Raji (cell line): Measurements from ENCODE around the gene RASAL2.

Source experiments
- POLR2A ChIP-seq: IDR thresholded peaks from 2 replicates; pipeline ENCODE4 v1.6.1; 2011; ENCODE audit warnings: low read depth, low read length, control low read depth; ENCODE audit not compliant: insufficient read depth

RASAL2 gene

DNA sequence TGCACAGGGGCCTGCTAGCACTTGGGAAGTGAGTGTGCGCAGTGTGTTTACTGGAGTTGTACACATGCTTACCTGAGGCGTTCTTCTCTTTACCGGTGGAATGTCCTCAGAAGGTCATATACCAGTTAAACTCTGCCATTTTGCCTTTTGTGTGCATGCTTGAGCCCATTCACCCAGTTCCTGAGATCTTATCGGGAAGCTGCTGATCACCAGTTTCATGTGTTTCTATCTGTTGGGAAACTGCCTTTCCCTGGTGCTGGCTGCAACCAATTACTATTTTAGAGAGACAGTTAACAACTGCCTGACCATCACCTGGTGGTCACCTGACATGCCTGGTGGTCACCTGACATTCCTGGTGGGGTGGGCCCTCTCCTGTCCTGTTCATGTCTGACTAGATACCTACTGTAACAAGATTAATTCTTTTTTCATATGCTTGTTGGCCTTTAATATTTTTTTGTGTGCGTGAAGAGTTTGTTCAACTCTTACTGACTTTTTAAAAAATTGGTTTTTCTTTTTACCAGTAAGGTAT, 137.0 kb downstream of the RASAL2 start:
- TF ChIP-seq POLR2A = no peak

DNA sequence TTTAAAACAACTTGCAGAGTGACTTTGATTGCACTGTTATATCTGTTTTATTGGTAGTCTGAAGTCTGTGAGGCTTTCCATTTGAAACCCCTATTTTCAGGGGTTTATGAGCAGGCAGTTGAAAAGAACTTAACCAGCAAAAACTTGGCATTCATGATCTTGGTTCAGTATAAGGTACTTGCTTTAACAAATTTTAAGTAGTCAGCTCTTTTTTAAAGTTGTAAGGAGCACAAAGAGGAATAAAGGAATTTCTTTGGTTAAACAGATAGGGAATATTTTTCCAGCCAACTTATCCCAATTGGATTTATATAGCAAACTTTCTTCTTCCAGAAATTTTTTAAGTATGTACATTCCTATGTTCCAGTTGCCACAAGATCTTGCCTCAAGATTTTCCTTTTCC, 138.2 kb downstream of the RASAL2 start:
- TF ChIP-seq POLR2A = no peak

DNA sequence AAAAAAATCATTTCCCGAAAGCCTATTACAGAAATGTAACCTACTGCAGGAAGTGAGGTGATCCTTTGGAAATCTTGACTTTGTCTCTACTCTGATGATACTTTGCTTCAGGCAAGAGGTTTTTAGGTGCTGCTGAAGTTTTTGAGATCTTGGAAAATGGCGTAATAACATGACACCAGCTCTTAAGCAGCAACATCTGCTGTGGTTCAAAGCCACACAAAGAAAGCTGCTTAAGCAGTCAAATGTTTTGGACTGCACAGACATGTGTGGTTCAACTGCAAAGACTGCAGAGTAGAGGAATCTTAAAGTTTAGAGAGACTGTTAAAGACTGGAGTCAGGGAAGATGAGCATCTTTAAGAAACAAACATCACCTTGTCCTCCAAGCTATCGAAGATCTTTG, 139.0 kb downstream of the RASAL2 start:
- TF ChIP-seq POLR2A = no peak

DNA sequence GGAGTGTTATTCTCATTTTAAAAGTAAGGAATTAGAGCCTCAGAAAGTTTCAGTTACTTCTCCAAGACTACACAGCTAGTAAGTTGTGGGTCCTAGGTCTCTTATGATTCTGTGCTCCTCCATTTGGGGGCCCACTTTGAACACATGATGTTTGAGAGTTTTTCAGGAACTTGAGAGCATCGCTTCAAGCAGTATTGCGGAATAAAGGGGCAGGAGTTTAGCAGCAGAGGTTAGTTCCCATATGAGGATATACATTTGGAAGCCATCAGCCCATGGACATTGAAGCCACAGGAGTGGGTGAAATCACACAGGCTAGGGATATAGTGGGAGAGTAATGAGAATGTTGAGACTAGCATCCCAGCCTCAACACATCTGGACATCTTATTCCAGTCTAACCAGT, 143.2 kb downstream of the RASAL2 start:
- TF ChIP-seq POLR2A = no peak

DNA sequence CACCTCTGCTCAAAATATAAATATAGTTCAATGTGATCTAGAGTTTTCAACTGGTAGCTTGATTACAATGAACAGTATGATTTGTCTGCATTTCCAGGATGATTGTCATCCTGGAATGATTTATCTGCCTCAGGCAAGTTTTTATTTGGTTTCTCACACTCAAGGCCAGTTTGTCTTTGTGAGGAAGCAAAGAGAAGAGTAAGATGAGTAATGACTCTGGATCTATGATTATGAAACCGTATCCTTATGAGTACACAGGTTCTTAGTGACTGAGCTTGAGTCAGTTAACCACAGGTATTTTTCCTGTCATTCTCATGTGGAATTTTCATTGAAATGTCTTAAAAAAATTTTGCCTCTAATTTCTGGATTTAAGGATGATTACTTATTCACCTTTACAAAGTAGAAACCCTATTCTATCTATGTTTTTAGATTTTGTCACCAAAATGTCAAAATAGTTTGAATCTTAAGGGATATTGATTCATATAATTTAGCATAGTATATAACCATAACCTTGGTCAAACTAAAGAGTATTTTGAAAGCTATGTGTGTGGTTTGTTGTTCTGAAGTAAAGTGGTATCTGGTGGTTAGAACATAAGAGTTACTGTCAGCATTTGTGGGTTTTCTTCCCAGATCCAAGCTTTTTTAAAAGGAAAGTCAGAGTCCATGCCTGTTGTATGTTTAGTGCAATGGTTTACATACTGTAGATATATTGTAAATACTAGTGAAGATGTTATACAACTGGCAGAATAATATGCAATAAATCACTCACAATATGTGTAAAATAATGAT, 145.0 kb downstream of the RASAL2 start:
- no peak for TF ChIP-seq POLR2A

DNA sequence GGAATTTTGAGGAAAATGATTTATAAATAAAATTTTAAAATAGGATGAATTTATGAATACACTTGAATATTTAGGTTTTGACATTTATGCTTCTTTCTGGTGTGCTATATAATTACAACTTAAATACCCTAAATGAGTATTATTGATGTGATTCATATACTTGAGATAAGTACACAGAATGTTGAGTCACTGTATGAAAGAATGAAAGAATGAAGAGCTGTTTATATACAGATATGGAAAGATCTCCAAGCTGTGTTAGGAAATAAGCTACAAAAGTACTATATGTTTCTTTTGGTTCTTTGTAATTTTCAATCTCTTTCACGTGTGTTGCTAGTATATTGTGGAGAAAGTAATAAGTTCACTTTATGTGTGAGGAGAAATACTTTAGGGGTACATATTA, 147.2 kb downstream of the RASAL2 start:
- no peak for TF ChIP-seq POLR2A

DNA sequence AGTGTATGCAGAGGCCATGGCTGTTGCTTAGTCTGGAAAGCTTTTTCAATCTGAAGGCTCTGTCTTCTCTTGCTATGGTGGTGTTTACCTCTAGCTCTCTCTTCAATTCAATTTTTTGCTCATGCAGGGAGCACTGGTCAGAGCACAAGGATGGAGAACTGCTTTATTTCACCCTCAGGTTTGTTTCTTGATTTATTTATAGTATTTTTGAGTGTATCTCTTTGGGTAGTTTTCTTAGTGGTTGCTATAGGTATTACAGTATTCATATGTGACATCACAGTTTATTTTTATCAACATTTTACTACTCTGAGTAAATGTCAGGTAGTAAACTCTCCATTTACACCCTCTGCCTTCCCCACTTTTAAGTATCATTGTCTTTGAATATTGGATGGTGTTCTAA, 147.9 kb downstream of the RASAL2 start:
- TF ChIP-seq POLR2A = no peak

DNA sequence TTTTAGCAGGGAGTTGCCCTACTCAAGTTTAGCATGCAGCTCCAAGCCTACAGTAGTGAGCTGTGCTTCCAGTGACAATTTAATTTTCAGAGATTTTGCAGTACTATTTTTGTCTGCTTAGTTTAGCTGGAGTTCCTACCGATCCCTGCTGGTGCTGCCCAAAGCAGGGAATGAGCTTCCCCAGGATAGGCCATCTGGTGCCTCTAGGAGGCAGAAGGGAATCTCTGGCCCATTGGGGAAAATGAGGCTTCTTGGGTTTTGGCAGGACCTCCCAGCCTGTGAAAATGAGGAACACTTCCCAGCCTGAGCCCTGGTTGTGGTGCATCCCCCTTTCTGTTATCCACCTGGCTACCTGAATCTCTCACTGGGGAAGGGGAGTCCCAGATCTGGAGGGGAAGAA, 149.2 kb downstream of the RASAL2 start:
- TF ChIP-seq POLR2A = no peak

DNA sequence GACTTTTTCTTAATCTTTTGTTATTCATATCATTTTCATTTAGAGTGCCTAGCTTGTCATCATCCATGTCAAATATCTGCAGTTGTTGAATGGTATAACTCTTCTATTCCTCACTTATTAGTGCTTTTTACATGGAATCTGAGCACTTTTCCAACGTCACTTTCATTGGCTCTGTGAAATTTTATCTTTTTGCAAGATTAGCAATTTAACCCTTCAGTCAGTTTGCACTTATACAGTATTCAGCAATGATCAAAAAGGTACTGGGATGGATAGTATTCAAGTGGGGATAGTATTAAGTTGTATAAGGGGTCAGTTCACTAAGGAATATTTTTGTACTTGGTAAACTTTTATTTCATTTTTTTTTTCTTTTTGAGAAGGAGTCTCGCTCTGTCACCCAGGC, 150.0 kb downstream of the RASAL2 start:
- no peak for TF ChIP-seq POLR2A

DNA sequence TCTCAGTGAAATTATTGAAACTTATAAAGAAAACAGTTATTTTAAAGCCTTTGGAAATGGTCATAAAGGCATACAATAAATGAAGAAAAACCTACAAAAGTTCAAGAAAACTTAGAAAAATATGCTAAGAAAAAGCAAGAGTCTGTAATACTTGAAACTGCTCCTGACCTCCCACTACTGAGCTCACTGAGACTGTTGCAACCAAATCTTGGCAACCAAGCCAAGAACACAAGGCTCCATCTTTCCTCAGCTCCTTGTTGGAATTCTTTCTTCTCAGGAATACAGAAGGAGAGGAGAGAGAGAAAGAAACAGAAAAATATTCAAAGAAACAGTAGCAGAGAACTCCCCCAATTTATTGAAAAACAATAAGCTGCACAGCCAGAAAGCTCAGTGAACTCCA, 160.5 kb downstream of the RASAL2 start:
- no peak for TF ChIP-seq POLR2A

DNA sequence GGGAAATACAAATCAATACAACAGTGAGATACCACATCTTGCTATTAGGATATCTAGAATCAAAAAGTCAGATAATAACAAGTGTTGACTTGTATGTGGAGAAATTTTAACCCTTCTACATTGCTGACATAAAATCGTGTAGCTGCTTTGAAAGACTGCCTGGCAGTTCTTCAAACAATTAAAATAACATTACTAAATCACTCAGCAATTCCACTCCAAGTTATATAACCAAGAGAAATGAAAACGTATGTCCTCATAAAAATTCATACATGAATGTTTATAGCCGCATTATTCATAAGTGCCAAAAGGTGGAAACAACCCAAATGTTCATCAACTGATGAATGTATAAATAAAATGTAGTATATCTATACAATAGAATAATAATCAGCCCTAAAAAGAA, 164.6 kb downstream of the RASAL2 start:
- no peak for TF ChIP-seq POLR2A

DNA sequence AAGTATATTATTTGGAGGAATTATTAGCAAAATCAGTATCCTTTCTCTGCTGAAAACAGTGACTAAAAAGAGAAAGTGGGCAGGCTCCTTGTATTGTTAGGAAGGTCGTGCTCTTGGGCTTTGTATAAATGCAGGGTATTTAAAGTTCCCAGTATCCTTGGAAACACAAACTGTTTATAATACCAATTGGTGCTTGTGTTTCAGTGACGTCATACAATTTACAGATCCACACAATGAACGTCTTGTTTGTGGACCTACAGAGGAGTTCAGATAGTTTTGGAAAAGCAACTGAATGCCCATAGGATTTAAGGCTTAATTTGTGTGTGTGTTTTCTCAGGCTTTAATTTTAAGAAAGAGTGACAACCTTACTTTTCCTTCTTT, 168.2 kb downstream of the RASAL2 start:
- no peak for TF ChIP-seq POLR2A

DNA sequence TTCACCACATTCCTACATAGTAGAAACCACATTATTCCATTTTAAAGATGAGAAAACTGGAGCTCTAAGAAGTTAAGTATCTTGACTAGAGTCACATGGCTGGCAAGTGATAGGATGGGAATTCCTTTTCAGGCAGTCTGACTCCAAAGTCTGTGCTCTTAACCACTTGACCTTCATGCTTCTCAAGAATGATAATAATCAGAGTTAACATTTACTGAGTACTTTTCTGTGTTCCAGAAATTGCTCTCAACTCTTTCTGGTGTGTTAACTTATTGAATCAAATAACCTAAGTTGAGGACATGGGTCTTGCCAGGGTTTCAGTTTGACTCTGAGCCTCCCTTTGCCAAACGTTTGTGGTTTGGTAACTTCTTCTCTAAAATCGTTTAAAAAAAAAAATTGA, 169.4 kb downstream of the RASAL2 start:
- TF ChIP-seq POLR2A = no peak

DNA sequence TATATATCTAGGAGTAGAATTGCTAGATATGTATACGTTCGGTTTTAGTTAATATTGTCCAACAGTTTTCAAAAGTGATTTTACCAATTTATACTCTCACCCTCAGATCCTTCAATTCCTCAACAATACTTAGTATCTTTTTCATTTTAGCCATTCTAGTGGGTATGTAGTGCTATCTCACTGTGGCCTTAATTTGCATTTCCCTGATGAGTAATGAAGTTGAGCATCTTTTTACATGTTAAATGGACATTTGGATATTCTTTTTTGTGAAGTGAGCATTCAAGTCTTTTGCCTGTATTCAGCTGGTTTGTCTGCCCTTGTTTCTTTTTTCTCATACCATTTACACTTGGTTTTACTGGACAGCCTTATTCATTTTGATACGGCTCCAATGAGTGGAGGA, 172.2 kb downstream of the RASAL2 start:
- TF ChIP-seq POLR2A = no peak

DNA sequence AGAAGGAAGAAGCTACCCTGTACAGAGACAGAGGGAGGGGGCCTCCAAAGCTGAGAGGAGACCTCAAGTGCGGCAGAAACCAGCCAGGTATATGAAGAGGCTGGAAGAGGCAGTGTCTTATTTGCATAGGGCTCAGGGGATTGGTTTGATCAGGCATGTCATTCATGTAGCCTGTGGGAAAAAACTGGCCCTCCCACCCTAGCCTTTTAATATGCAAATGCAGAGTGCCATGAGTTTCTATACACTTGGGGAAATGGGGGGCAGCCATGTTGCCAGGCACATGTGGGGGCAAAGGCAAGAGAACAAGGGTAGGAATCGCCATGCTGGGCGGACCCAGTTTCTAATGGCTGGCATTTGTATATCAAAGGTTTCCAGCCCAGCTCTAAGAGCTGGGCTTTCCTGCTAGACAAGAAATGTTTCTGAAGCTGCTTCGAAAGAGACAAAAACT, 172.7 kb downstream of the RASAL2 start:
- TF ChIP-seq POLR2A = no peak

DNA sequence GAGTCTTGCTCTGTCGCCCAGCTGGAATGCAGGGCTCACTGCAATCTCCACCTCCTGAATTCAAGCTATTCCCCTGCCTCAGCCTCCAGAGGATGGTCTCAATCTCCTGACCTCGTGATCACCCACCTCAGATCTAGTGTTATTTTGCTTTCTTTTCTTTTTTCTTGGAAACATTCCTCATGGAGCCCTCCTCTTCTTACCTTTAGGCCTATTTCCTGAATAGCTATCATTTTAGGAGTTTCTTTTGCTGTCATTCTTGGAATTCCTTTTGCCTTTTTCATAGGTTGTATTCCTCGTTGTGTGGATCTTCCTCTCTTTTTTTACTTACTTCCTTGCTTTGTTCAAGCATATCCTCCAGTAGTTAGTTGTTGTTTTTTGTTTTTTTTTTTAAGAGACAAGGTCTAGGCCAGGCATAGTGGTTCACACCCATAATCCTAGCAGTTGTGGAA, 173.8 kb downstream of the RASAL2 start:
- TF ChIP-seq POLR2A = no peak

DNA sequence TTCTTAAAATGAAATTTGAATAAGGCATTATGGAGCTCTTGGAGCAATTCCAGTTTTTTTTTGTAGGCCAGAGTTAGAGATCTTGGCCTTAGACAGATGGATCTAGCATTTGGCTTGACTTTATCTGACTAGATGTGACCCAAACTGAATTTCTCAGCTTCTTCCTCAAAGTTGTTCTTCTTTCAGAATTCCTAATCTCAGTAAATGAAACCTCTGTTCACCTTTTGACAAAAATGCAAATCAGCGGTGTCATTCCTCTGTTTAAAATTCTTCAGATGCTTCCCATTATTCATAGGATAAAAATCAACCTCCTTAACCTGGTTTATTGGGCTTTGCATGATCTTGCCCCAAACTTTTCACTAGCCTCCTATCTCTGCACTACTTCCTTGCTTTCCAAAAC, 177.6 kb downstream of the RASAL2 start:
- TF ChIP-seq POLR2A = no peak

DNA sequence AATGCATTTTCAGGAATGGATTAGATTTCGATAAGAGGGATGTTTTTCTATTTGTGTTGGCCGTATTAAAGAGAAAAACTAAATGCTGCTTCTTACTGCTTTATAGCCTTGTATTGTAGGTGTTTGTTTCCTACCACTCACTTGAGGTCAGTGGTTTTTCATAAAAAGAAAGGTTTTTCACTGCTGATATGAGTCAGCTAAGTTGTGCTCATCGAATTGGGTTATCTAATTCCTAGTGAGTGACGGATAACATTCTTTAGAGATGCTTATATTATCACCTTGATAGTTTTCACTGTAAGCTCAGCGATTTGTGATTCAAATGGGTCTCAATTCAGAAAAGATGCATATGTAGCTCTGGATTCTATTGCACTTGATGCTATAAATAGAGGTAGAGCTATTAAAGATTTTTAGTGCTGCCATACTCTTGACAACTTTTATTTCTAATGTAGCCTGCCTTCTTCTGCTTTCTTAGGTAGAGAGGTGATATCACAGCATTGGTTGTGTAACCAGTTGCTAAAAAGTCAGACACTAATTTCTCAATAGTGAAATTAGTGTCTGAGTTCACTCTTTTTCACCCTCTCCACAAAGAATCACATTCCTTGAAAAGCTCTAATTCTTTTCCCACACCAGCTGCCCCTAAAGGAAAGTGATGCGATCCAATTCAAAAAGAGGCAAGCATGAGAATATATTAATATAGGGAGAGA, 180.0 kb downstream of the RASAL2 start:
- TF ChIP-seq POLR2A = no peak
